A549 (cell line): Measurements from ENCODE around the gene C6orf58. TPM values are rescaled to one million over a fixed set of nuclear protein-coding genes. Genes with fewer than 3 reads are reported as not detected.

Experiments used
- ATAC-seq, 2 experiments: fragments of 200-7000 bp in 1 of 2; fragments of >200 bp in 1 of 2; cut with Nextera tagmentation in 1 of 2; cut with Tn5 transposase in 1 of 2; 3 replicates each; pipeline versions ENCODE4 v1.8.0 to v1.9.1; 2018 to 2020; ENCODE audit warnings: mild to moderate bottlenecking in 1 of 2, moderate library complexity in 1 of 2
- CTCF ChIA-PET: fragments of 300-600 bp; sonication (Branson Sonifier 250); formaldehyde crosslinking; extraction: SDS; loops from one replicate; lab custom pipeline; 2021; ENCODE audit warnings: antibody characterized with exemption, inconsistent platforms; lab: Yijun Ruan, JAX
- POLR2A ChIA-PET: fragments of 350-600 bp; formaldehyde crosslinking; extraction: SDS; loops from one replicate; lab custom pipeline; 2021; ENCODE audit warnings: antibody characterized with exemption, inconsistent platforms; lab: Yijun Ruan, JAX
- DNase-seq, 2 experiments: peaks; one replicate each; pipeline versions ENCODE4 v3.0.0 to v3.0.0-alpha.2; 2011 to 2016; ENCODE audit warnings: low read depth in 1 of 2, low spot score in 1 of 2
- FAIRE-seq: peaks from 2 replicates; lab custom pipeline; 2011; peaks lifted over from hg19 to GRCh38; lab: Jason Lieb, UNC
- H3K27ac ChIP-seq, 2 experiments: fragments of >200 bp; sonication (Bioruptor Twin); formaldehyde crosslinking; 3 replicates each; pipeline ENCODE4 v1.5.1; 2016 to 2017
- H3K4me1 ChIP-seq: fragments of >200 bp; sonication (Bioruptor Twin); formaldehyde crosslinking; 3 replicates; pipeline ENCODE4 v1.6.1; 2016
- H3K4me2 ChIP-seq: fragments of >200 bp; sonication (Bioruptor Twin); formaldehyde crosslinking; 3 replicates; pipeline ENCODE4 v1.6.1; 2016
- H3K4me3 ChIP-seq: fragments of >200 bp; sonication (Bioruptor Twin); formaldehyde crosslinking; 3 replicates; pipeline ENCODE4 v1.5.1; 2016
- H3K9me3 ChIP-seq: fragments of >200 bp; sonication (Bioruptor Twin); formaldehyde crosslinking; 3 replicates; pipeline ENCODE4 v1.6.1; 2016
- BHLHE40 ChIP-seq: IDR thresholded peaks from 2 replicates; pipeline ENCODE4 v1.6.1; 2012; ENCODE audit warnings: low read depth, low read length, inconsistent platforms
- CBX8 ChIP-seq: fragments of 200-600 bp; sonication (generic); IDR thresholded peaks from 2 replicates; pipeline ENCODE4 v1.6.1; 2016
- CHD2 ChIP-seq: fragments of 150-350 bp; IDR thresholded peaks from 2 replicates; pipeline ENCODE4 v1.6.1; 2014; ENCODE audit warnings: low read length; ENCODE audit not compliant: partially characterized antibody
- CHD4 ChIP-seq: fragments of 200-600 bp; sonication (generic); IDR thresholded peaks from 2 replicates; pipeline ENCODE4 v1.6.1; 2016; ENCODE audit warnings: antibody characterized with exemption, mild to moderate bottlenecking, borderline replicate concordance
- EHMT2 ChIP-seq: fragments of 200-600 bp; sonication (generic); IDR thresholded peaks from 2 replicates; pipeline ENCODE4 v1.6.1; 2016; ENCODE audit warnings: antibody characterized with exemption, low read depth, mild to moderate bottlenecking, moderate library complexity
- EP300 ChIP-seq, 2 experiments: fragments of >200 bp; sonication (Bioruptor Twin); formaldehyde crosslinking; IDR thresholded peaks; 2 replicates in 1 of 2; 3 replicates in 1 of 2; pipeline ENCODE4 v1.6.1; 2016 to 2017
- FOSB ChIP-seq: fragments of 250-450 bp; sonication (Bioruptor Pico); IDR thresholded peaks from 2 replicates; pipeline ENCODE4 v1.5.0; 2020; ENCODE audit warnings: mild to moderate bottlenecking, moderate library complexity
- FOSL2 ChIP-seq, 2 experiments: fragments of 450-650 bp in 1 of 2; fragments of >200 bp in 1 of 2; sonication (Bioruptor Twin) in 1 of 2; formaldehyde crosslinking; IDR thresholded peaks; 2 replicates each; pipeline versions ENCODE4 v1.5.0 to v1.6.1; 2016 to 2020; ENCODE audit warnings: mild to moderate bottlenecking in 1 of 2, moderate library complexity in 1 of 2
- GATA3 ChIP-seq: IDR thresholded peaks from 2 replicates; pipeline ENCODE4 v1.6.1; 2012; ENCODE audit warnings: borderline replicate concordance
- HDAC2 ChIP-seq: fragments of 200-600 bp; sonication (generic); IDR thresholded peaks from 2 replicates; pipeline ENCODE4 v1.6.1; 2016
- HOXA7 ChIP-seq: fragments of 250-450 bp; sonication (Bioruptor Pico); IDR thresholded peaks from 2 replicates; pipeline ENCODE4 v1.5.0; 2020; ENCODE audit warnings: mild to moderate bottlenecking, moderate library complexity
- HOXB13 ChIP-seq: fragments of 250-450 bp; sonication (Bioruptor Pico); IDR thresholded peaks from 2 replicates; pipeline ENCODE4 v1.5.0; 2020; ENCODE audit warnings: low read depth, mild to moderate bottlenecking, moderate library complexity
- HOXB5 ChIP-seq: fragments of 250-450 bp; sonication (Bioruptor Pico); IDR thresholded peaks from 2 replicates; pipeline ENCODE4 v1.5.0; 2020; ENCODE audit warnings: mild to moderate bottlenecking, moderate library complexity
- JUN ChIP-seq, 2 experiments: fragments of >200 bp; sonication (Bioruptor Twin); formaldehyde crosslinking; IDR thresholded peaks; 2 replicates in 1 of 2; 3 replicates in 1 of 2; pipeline ENCODE4 v1.6.1; 2016 to 2017
- KDM5A ChIP-seq: fragments of 200-600 bp; sonication (generic); IDR thresholded peaks from 2 replicates; pipeline ENCODE4 v1.6.1; 2016; ENCODE audit warnings: antibody characterized with exemption, mild to moderate bottlenecking
- MAFK ChIP-seq: fragments of 450-650 bp; IDR thresholded peaks from 2 replicates; pipeline ENCODE4 v1.6.1; 2014; ENCODE audit not compliant: partially characterized antibody
- MAZ ChIP-seq: fragments of 150-350 bp; IDR thresholded peaks from 2 replicates; pipeline ENCODE4 v1.6.1; 2014; ENCODE audit warnings: antibody characterized with exemption, low read depth, low read length, borderline replicate concordance
- MYC ChIP-seq: IDR thresholded peaks from 2 replicates; pipeline ENCODE4 v1.6.1; 2012; ENCODE audit warnings: mild to moderate bottlenecking, inconsistent platforms, low read length, improper control_type of control experiment, borderline replicate concordance
- POLR2A ChIP-seq: IDR thresholded peaks from 2 replicates; pipeline ENCODE4 v1.6.1; 2012; ENCODE audit warnings: mild to moderate bottlenecking, low read length
- RARB ChIP-seq: fragments of 250-450 bp; sonication (Bioruptor Pico); IDR thresholded peaks from 2 replicates; pipeline ENCODE4 v1.8.0; 2021; ENCODE audit warnings: mild to moderate bottlenecking, moderate library complexity
- SMC3 ChIP-seq: fragments of >200 bp; sonication (Bioruptor Twin); formaldehyde crosslinking; IDR thresholded peaks from 3 replicates; pipeline ENCODE4 v1.6.1; 2018; ENCODE audit warnings: inconsistent platforms
- SREBF2 ChIP-seq: fragments of 450-650 bp; IDR thresholded peaks from 2 replicates; pipeline ENCODE4 v1.6.1; 2014; ENCODE audit warnings: mild to moderate bottlenecking, moderate library complexity
- ZNF302 ChIP-seq: fragments of 250-450 bp; sonication (Bioruptor Pico); IDR thresholded peaks from 2 replicates; pipeline ENCODE4 v1.9.0; 2021; ENCODE audit warnings: inconsistent platforms, mild to moderate bottlenecking, moderate library complexity
- WGBS: methylation state at CpG from one replicate; pipeline ENCODE4 v1.1.6; 2017; ENCODE audit errors: missing lambda C conversion rate; 5-methylcytosine and 5-hydroxymethylcytosine counted together
- polyA plus RNA-seq, 4 experiments: library from polyadenylated mRNA; depleted of rRNA in 3 of 4; stranded (reverse); fragments of >200 nt; fragmentation: RNase III in 1 of 4; extraction: RNeasy Plus Mini Kit Qiagen cat#74134 plus additional on column Dnase treatment in 1 of 4; gene quantifications; 2 replicates in 3 of 4; 3 replicates in 1 of 4; pipeline ENCODE4 v1.2.3, GENCODE V29; 2011 to 2017
- TF ChIP-seq, protein P1 (sequence below): IDR thresholded peaks from 2 replicates; pipeline ENCODE4 v1.6.1; 2012
- TF ChIP-seq, protein P2 (sequence below): fragments of >200 bp; sonication (Bioruptor Twin); formaldehyde crosslinking; IDR thresholded peaks from 2 replicates; pipeline ENCODE4 v1.6.1; 2016
- TF ChIP-seq, protein P3 (sequence below): fragments of 450-650 bp; IDR thresholded peaks from 2 replicates; pipeline ENCODE4 v1.6.1; 2014; ENCODE audit warnings: antibody characterized with exemption
- TF ChIP-seq, protein P4 (sequence below): fragments of 250-450 bp; sonication (Bioruptor Pico); IDR thresholded peaks from 2 replicates; pipeline ENCODE4 v1.5.0; 2021; ENCODE audit warnings: mild to moderate bottlenecking, moderate library complexity, borderline replicate concordance

C6orf58 gene
- polyA plus RNA-seq, 2 of the 4 experiments (the other 2 are of a cell fraction), result 0.12 TPM; not detected in 1

DNA sequence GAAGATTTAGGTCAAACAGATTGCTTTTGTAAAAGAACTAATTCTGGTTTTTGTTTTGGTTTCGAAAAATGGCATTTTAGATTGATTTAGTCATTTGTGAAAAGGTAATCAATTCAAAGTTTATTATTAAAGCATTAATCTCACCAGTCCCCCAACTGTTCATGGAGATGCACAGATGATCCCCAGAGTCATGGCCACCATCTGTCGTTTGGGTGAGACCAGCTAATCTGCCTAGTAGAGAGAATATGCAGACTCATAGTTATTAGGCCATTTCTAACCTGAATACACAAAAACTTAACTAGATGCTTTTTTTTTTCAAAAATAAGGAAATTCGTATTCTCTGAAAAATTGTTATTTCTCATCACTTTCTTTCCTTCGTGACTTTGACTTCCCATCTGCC is 58.1 kb downstream of the C6orf58 start:
- Histone ChIP-seq H3K4me3 (no peak overlapping the region), H3K27ac (no peak overlapping the region), H3K9me3 (no peaks in the 10 kb centered on the region), H3K4me1 (no peaks in the 10 kb centered on the region), H3K4me2 (no peak overlapping the region)
- ChIA-PET POLR2A (no interaction called here), CTCF (no interaction called here)
- DNase-seq (no peak), ATAC-seq (no peak), FAIRE-seq (no peak)
- TF ChIP-seq EHMT2, result no peak
- no peak for TF ChIP-seq HOXB5 (CRISPR knock-in tag)
- no peak for TF ChIP-seq EP300 (IDR thresholded peaks at IDR 0.05)
- no peak for TF ChIP-seq KDM5A
- TF ChIP-seq SREBF2, result no peak
- TF ChIP-seq HOXB13, result no peak
- no peak for TF ChIP-seq MYC
- TF ChIP-seq SMC3, result no peak
- no peak for TF ChIP-seq ZNF302 (CRISPR knock-in tag)
- TF ChIP-seq RARB (CRISPR knock-in tag), result no peak
- TF ChIP-seq, protein P1, sequence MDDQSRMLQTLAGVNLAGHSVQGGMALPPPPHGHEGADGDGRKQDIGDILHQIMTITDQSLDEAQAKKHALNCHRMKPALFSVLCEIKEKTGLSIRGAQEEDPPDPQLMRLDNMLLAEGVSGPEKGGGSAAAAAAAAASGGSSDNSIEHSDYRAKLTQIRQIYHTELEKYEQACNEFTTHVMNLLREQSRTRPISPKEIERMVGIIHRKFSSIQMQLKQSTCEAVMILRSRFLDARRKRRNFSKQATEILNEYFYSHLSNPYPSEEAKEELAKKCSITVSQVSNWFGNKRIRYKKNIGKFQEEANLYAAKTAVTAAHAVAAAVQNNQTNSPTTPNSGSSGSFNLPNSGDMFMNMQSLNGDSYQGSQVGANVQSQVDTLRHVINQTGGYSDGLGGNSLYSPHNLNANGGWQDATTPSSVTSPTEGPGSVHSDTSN, result no peak
- TF ChIP-seq FOSB (CRISPR knock-in tag), result no peak
- TF ChIP-seq MAZ, result no peak
- no peak for TF ChIP-seq HOXA7 (CRISPR knock-in tag)
- no peak for TF ChIP-seq CHD4
- TF ChIP-seq JUN (IDR thresholded peaks at IDR 0.05), result no peak
- WGBS, result 71% methylated on average over 4 of the region's 4 CpGs

DNA sequence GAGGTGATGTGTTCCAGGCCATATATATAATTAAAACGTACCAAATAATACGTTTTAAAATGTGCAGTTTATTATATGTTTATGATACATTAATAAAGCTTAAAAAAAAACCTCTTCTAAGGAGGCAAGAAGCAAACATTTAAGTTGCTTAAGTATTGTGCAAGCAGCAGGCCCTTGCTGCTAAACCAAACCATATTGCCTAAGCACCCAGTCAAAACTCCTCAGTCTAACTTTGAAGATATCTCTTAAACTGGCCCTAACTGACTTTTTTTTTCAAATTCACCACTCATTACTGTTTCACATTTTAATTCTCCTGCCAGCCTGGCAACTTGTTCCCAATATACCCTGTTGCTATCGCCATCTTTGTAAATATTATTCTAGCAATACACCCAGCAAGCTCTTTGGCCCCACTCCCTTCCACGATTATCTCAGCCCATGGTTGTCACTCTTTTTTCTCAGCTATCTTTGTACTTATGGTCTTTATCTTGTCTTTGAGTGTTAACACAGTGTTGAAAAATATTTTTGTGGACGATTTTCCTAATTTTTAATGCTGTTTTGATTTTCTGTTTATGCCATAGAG is 60.9 kb downstream of the C6orf58 start:
- DNase-seq, result no peak
- 46% methylated on average over 5 of the region's 5 CpGs for WGBS
- TF ChIP-seq EP300 (IDR thresholded peaks at IDR 0.05), result no peak
- TF ChIP-seq, protein P2, sequence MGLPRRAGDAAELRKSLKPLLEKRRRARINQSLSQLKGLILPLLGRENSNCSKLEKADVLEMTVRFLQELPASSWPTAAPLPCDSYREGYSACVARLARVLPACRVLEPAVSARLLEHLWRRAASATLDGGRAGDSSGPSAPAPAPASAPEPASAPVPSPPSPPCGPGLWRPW, result no peak
- TF ChIP-seq SMC3, result no peak
- TF ChIP-seq, protein P3, sequence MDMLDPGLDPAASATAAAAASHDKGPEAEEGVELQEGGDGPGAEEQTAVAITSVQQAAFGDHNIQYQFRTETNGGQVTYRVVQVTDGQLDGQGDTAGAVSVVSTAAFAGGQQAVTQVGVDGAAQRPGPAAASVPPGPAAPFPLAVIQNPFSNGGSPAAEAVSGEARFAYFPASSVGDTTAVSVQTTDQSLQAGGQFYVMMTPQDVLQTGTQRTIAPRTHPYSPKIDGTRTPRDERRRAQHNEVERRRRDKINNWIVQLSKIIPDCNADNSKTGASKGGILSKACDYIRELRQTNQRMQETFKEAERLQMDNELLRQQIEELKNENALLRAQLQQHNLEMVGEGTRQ, result no peak
- no peak for TF ChIP-seq CHD2
- TF ChIP-seq BHLHE40, result no peak
- TF ChIP-seq POLR2A, result no peak
- TF ChIP-seq MYC, result no peak
- no peak for TF ChIP-seq FOSL2 (IDR thresholded peaks at IDR 0.05)
- no peak for TF ChIP-seq FOSL2 (CRISPR knock-in tag; IDR thresholded peaks at IDR 0.05)
- no peak for TF ChIP-seq CBX8
- TF ChIP-seq KDM5A, result no peak
- no peak for TF ChIP-seq HDAC2
- TF ChIP-seq MAFK, result no peak
- no peak for TF ChIP-seq GATA3
- TF ChIP-seq, protein P4, sequence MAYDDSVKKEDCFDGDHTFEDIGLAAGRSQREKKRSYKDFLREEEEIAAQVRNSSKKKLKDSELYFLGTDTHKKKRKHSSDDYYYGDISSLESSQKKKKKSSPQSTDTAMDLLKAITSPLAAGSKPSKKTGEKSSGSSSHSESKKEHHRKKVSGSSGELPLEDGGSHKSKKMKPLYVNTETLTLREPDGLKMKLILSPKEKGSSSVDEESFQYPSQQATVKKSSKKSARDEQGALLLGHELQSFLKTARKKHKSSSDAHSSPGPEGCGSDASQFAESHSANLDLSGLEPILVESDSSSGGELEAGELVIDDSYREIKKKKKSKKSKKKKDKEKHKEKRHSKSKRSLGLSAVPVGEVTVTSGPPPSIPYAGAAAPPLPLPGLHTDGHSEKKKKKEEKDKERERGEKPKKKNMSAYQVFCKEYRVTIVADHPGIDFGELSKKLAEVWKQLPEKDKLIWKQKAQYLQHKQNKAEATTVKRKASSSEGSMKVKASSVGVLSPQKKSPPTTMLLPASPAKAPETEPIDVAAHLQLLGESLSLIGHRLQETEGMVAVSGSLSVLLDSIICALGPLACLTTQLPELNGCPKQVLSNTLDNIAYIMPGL (CRISPR knock-in tag), result no peak
- TF ChIP-seq, all 56 proteins: peak for 0
- FAIRE-seq (no peak), ATAC-seq (no peak)
- Histone ChIP-seq H3K9me3 (no peaks in the 10 kb centered on the region), H3K4me1 (peaks cover 5% of the 10 kb centered on the region; the same call in 1 of the 3 replicates), H3K27ac (no peak overlapping the region), H3K4me3 (no peak overlapping the region), H3K4me2 (no peak overlapping the region)
- POLR2A ChIA-PET, result no interaction called here
- CTCF ChIA-PET, result interaction anchor here (0.6 to 1.1 kb wide), 2 partner anchors 32 to 70 kb away, joined by 3 read pairs; no protein-coding TSS in a partner anchor

Other genes with a start within 250 kb of the C6orf58 start
- 37.8 and 53.4 TPM in 2 replicates for gene ECHDC1, start 233.6 kb upstream of the C6orf58 start, polyA plus RNA-seq (2011; rRNA removed)
- 57.6 to 71.9 TPM (median 64.3 TPM) in 3 replicates for gene ECHDC1, start 233.6 kb upstream of the C6orf58 start, polyA plus RNA-seq (2017; fragmentation: RNase III; extraction: RNeasy Plus Mini Kit Qiagen cat#74134 plus additional on column Dnase treatment)
- 10.9 and 11.8 TPM in 2 replicates for gene KIAA0408, start 117.8 kb upstream of the C6orf58 start, polyA plus RNA-seq (2011; rRNA removed)
- gene KIAA0408, start 117.8 kb upstream of the C6orf58 start, polyA plus RNA-seq (2017; fragmentation: RNase III; extraction: RNeasy Plus Mini Kit Qiagen cat#74134 plus additional on column Dnase treatment), result 2.7 to 3.0 TPM (median 2.9 TPM) in 3 replicates